Chondrocyte (in vitro differentiated cells): Measurements from ENCODE around the gene CD177. TPM values are rescaled to one million over a fixed set of nuclear protein-coding genes. Genes with fewer than 3 reads are reported as not detected.

Experiments
- DNase-seq: peaks from one replicate; pipeline ENCODE4 v3.0.0; 2021; ENCODE audit warnings: mixed read lengths, low spot score
- H3K27ac Mint-ChIP-seq: one replicate; pipeline ENCODE4 v1.8.0; 2021; ENCODE audit warnings: mild to moderate bottlenecking, moderate library complexity, mixed read lengths; ENCODE audit not compliant: unreplicated experiment
- H3K27me3 Mint-ChIP-seq: 2 replicates; pipeline ENCODE4 v1.8.0; 2021; ENCODE audit warnings: low read depth, mixed read lengths
- H3K36me3 Mint-ChIP-seq: 2 replicates; pipeline ENCODE4 v1.8.0; 2021; ENCODE audit warnings: low read depth, mixed read lengths
- H3K4me1 Mint-ChIP-seq: 2 replicates; pipeline ENCODE4 v1.8.0; 2021; ENCODE audit warnings: low read depth, mild to moderate bottlenecking, mixed read lengths
- H3K4me3 Mint-ChIP-seq: one replicate; pipeline ENCODE4 v1.8.0; 2021; ENCODE audit warnings: mild to moderate bottlenecking, moderate library complexity, mixed read lengths; ENCODE audit not compliant: unreplicated experiment
- H3K9me3 Mint-ChIP-seq: 2 replicates; pipeline ENCODE4 v1.8.0; 2021; ENCODE audit warnings: low read depth, mixed read lengths
- CTCF ChIP-seq: fragments of 200-600 bp; sonication (generic); IDR thresholded peaks from 2 replicates; pipeline ENCODE4 v1.5.0; 2021; ENCODE audit warnings: antibody characterized with exemption, mild to moderate bottlenecking, moderate library complexity
- long read RNA-seq: library from polyadenylated mRNA; stranded (forward); transcript quantifications from one replicate; pipeline ENCODE4 v2.0.0, GENCODE V29; 2021
- total RNA-seq: library from RNA; stranded (reverse); gene quantifications from 3 replicates; pipeline ENCODE4 v1.2.1, GENCODE V29; 2021

Gene CD177
- total RNA-seq: not detected in 3 replicates
- long read RNA-seq: 0 reads

GRCh38 chr19:43353606-43354304 is at the start of gene CD177:
CD177 (plus strand) TSS chr19:43353686; CDS start chr19:43353715, 29 bp downstream.
- no peaks in the 10 kb centered on the region for H3K4me1 Mint-ChIP-seq
- H3K9me3 Mint-ChIP-seq: peaks cover 12% of the 10 kb centered on the region
- no peak within 1 kb of the TSS for H3K27ac Mint-ChIP-seq
- H3K36me3 Mint-ChIP-seq: no peaks in the 10 kb centered on the region
- H3K4me3 Mint-ChIP-seq: no peak within 1 kb of the TSS
- TF ChIP-seq CTCF: no peak
- no peak for DNase-seq
- H3K27me3 Mint-ChIP-seq: peaks cover 11% of the 10 kb centered on the region

- H3K27ac Mint-ChIP-seq: no peak overlapping the region
- H3K4me1 Mint-ChIP-seq: no peaks in the 10 kb centered on the region
- H3K4me3 Mint-ChIP-seq: no peak overlapping the region
- H3K9me3 Mint-ChIP-seq: peaks cover 57% of the 10 kb centered on the region
- no peak for DNase-seq
- no peak for TF ChIP-seq CTCF
- H3K36me3 Mint-ChIP-seq: no peaks in the 10 kb centered on the region
- no peaks in the 10 kb centered on the region for H3K27me3 Mint-ChIP-seq
These were observed 47.8 kb upstream of the CD177 start for GRCh38 chr19:43305642-43306041.

GRCh38 chr19:43306097-43306496 is 47.4 kb upstream of the CD177 start:
- H3K4me3 Mint-ChIP-seq: no peak overlapping the region
- H3K4me1 Mint-ChIP-seq: no peaks in the 10 kb centered on the region
- DNase-seq: no peak
- no peaks in the 10 kb centered on the region for H3K36me3 Mint-ChIP-seq
- no peak for TF ChIP-seq CTCF
- no peaks in the 10 kb centered on the region for H3K27me3 Mint-ChIP-seq
- peaks cover 58% of the 10 kb centered on the region for H3K9me3 Mint-ChIP-seq
- H3K27ac Mint-ChIP-seq: no peak overlapping the region

GRCh38 chr19:43308244-43308815 is 45.2 kb upstream of the CD177 start:
- Mint-ChIP-seq H3K4me1 (no peaks in the 10 kb centered on the region), H3K4me3 (no peak overlapping the region), H3K36me3 (no peaks in the 10 kb centered on the region), H3K9me3 (peaks cover 50% of the 10 kb centered on the region), H3K27ac (no peak overlapping the region), H3K27me3 (no peaks in the 10 kb centered on the region)
- no peak for TF ChIP-seq CTCF
- DNase-seq: no peak

GRCh38 chr19:43309466-43309865 is 44.0 kb upstream of the CD177 start:
- H3K9me3 Mint-ChIP-seq: peaks cover 44% of the 10 kb centered on the region
- no peak for TF ChIP-seq CTCF
- DNase-seq: no peak
- no peak overlapping the region for H3K4me3 Mint-ChIP-seq
- no peaks in the 10 kb centered on the region for H3K4me1 Mint-ChIP-seq
- no peaks in the 10 kb centered on the region for H3K36me3 Mint-ChIP-seq
- no peak overlapping the region for H3K27ac Mint-ChIP-seq
- H3K27me3 Mint-ChIP-seq: no peaks in the 10 kb centered on the region
